ENCODE results near the gene ANK3. TPM values are rescaled to one million over a fixed set of nuclear protein-coding genes. Genes with fewer than 3 reads are reported as not detected.

Gene ANK3
- polyA plus RNA-seq, 3 donors: not detected

GRCh38 chr10:60296073-60296472 lies 93.6 kb downstream of the ANK3 start:
- H2AFZ ChIP-seq (ENCODE audit: insufficient read depth, low read depth, low read length, poor library complexity, severe bottlenecking): no peak overlapping the region
- no peak overlapping the region for H3K27ac ChIP-seq (ENCODE audit: low read depth in 1 of 2, low read length in 2 of 2)
- Mint-ChIP-seq H3K27me3 (ENCODE audit: low read depth in 3 of 3) (peaks cover 0 to 4% (median 0%) of the 10 kb centered on the region in 3 donors), H3K4me1 (no peaks in the 10 kb centered on the region), H3K36me3 (no peaks in the 10 kb centered on the region), H3K27ac (no peak overlapping the region), H3K9me3 (peaks cover 0 to 2% (median 0%) of the 10 kb centered on the region in 7 donors), H3K4me3 (no peak overlapping the region)
- no peak overlapping the region for H3K4me2 ChIP-seq (replicated peaks; ENCODE audit: extremely low read depth, low read length, poor library complexity, severe bottlenecking)
- intact Hi-C loops (cut with micrococcal nuclease): no loop called here
- no peaks in the 10 kb centered on the region for H3K36me3 ChIP-seq (replicated peaks in 1 of 2; ENCODE audit: control insufficient read depth in 1 of 2, insufficient read depth in 2 of 2, low read length in 2 of 2)
- no peaks in the 10 kb centered on the region for H3K9me3 ChIP-seq (replicated peaks in 1 of 2; ENCODE audit: control insufficient read depth in 1 of 2, insufficient read depth in 1 of 2, low read length in 2 of 2)
- TF ChIP-seq CTCF (IDR thresholded peaks at IDR 0.05): no peak
- H3K4me3 ChIP-seq (replicated peaks in 1 of 3; ENCODE audit: low read depth in 2 of 3, low read length in 3 of 3): no peak overlapping the region
- 100% methylated on average over 1 of the region's 1 CpG for WGBS (ENCODE audit: insufficient coverage)
- H4K20me1 ChIP-seq (ENCODE audit: insufficient read depth, low read length): no peaks in the 10 kb centered on the region
- no peaks in the 10 kb centered on the region for H3K79me2 ChIP-seq (ENCODE audit: insufficient read depth, low read length)
- no peaks in the 10 kb centered on the region for H3K4me1 ChIP-seq (ENCODE audit: control insufficient read depth in 1 of 2, insufficient read depth in 2 of 2, low read length in 2 of 2)
- DNase-seq: no peak
- no peaks in the 10 kb centered on the region for H3K27me3 ChIP-seq (ENCODE audit: control insufficient read depth in 2 of 2, insufficient read depth in 2 of 2, low read length in 2 of 2)
- H3K9ac ChIP-seq (ENCODE audit: insufficient read depth, low read length, poor library complexity, severe bottlenecking): no peak overlapping the region

DNA sequence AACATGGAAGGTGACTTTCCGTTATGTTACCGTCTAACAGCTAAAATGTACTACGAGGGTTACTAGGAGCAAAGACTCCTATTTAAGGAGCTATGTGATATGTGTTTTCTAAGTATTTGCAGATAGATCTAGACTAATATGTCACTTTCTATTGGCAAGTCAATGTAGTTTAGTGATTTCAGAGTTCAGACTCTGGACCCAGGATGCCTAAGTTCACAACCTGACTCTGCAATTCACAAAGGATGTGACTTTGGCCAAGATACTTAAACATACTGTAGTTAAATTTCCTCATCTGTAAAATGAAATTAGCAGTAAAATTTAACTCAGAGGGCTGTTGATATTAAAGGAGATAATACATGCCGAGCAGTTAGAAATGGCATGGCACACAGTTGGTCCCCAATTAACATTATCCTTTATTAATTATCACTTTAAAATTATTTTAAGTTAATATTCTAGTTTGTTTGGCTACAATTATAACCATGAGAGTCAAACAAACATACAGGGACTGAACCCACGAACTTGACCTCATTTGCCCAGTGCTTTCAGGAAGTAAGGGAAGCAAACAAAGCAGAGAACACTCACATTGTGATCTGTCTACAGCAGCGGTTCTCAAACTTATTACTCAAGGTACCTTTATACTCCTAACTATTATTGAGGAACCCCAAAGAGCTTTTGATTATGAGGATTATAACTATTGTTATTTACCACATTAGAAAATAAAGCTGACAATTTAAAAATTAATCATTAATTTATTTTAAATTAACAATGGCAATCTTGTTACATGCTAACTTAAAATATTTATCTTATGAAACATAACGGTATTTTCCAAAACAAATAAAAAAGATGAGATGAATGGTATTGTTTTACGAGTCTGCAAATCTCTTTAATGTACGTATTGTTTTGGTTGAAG lies 94.4 kb downstream of the ANK3 start:
- no peaks in the 10 kb centered on the region for H3K79me2 ChIP-seq (ENCODE audit: insufficient read depth, low read length)
- no peaks in the 10 kb centered on the region for H3K36me3 ChIP-seq (replicated peaks in 1 of 2; ENCODE audit: control insufficient read depth in 1 of 2, insufficient read depth in 2 of 2, low read length in 2 of 2)
- Mint-ChIP-seq H3K27ac (no peak overlapping the region), H3K4me1 (no peaks in the 10 kb centered on the region), H3K9me3 (peaks cover 0 to 2% (median 0%) of the 10 kb centered on the region in 7 donors), H3K27me3 (ENCODE audit: low read depth in 3 of 3) (peaks cover 0 to 4% (median 0%) of the 10 kb centered on the region in 3 donors), H3K4me3 (no peak overlapping the region), H3K36me3 (no peaks in the 10 kb centered on the region)
- WGBS (ENCODE audit: insufficient coverage): 100% methylated on average over 3 of the region's 9 CpGs
- no peaks in the 10 kb centered on the region for H4K20me1 ChIP-seq (ENCODE audit: insufficient read depth, low read length)
- intact Hi-C loops (cut with micrococcal nuclease): no loop called here
- no peak overlapping the region for H3K27ac ChIP-seq (ENCODE audit: low read depth in 1 of 2, low read length in 2 of 2)
- H3K4me2 ChIP-seq (replicated peaks; ENCODE audit: extremely low read depth, low read length, poor library complexity, severe bottlenecking): no peak overlapping the region
- no peaks in the 10 kb centered on the region for H3K9me3 ChIP-seq (replicated peaks in 1 of 2; ENCODE audit: control insufficient read depth in 1 of 2, insufficient read depth in 1 of 2, low read length in 2 of 2)
- no peak for TF ChIP-seq CTCF (IDR thresholded peaks at IDR 0.05)
- no peak for DNase-seq
- no peak overlapping the region for H3K9ac ChIP-seq (ENCODE audit: insufficient read depth, low read length, poor library complexity, severe bottlenecking)
- no peaks in the 10 kb centered on the region for H3K27me3 ChIP-seq (ENCODE audit: control insufficient read depth in 2 of 2, insufficient read depth in 2 of 2, low read length in 2 of 2)
- H2AFZ ChIP-seq (ENCODE audit: insufficient read depth, low read depth, low read length, poor library complexity, severe bottlenecking): no peak overlapping the region
- H3K4me1 ChIP-seq (ENCODE audit: control insufficient read depth in 1 of 2, insufficient read depth in 2 of 2, low read length in 2 of 2): no peaks in the 10 kb centered on the region
- no peak overlapping the region for H3K4me3 ChIP-seq (replicated peaks in 1 of 3; ENCODE audit: low read depth in 2 of 3, low read length in 3 of 3)

Data from CD14-positive monocyte (primary cell).